Activated CD4-positive, alpha-beta T cell treated with anti-CD3 and anti-CD28 coated beads, Interleukin-2, Interleukin-4, amounts not matched to agents 100 ng/mL and 50 ng/mL, durations not matched to agents 16 hours and 8 hours (primary cell): ENCODE measurements around the gene TEX19.
"Not testable (repeated sequence)": the region's sequence is repeated elsewhere in the genome, so short reads cannot be mapped to it uniquely, and the experiment has no call there.

Source experiments
- DNase-seq: peaks from one replicate; pipeline ENCODE4 v3.0.0-alpha.2; 2020; ENCODE audit warnings: low spot score

The TEX19 gene

GRCh38 chr17:82411396-82412053, 52.5 kb downstream of the TEX19 start:
- DNase-seq, result no peak

GRCh38 chr17:82412081-82412480, 53.0 kb downstream of the TEX19 start:
- DNase-seq, result not testable (repeated sequence)

GRCh38 chr17:82412535-82413520, 53.8 kb downstream of the TEX19 start:
- DNase-seq, result no peak
